Measurements from ENCODE around the gene SIK2. TPM values are rescaled to one million over a fixed set of nuclear protein-coding genes. Genes with fewer than 3 reads are reported as not detected.

The SIK2 gene
- total and polyA plus RNA-seq, 10 donors, result 1.7 to 23.8 (median 14.9) TPM

DNA sequence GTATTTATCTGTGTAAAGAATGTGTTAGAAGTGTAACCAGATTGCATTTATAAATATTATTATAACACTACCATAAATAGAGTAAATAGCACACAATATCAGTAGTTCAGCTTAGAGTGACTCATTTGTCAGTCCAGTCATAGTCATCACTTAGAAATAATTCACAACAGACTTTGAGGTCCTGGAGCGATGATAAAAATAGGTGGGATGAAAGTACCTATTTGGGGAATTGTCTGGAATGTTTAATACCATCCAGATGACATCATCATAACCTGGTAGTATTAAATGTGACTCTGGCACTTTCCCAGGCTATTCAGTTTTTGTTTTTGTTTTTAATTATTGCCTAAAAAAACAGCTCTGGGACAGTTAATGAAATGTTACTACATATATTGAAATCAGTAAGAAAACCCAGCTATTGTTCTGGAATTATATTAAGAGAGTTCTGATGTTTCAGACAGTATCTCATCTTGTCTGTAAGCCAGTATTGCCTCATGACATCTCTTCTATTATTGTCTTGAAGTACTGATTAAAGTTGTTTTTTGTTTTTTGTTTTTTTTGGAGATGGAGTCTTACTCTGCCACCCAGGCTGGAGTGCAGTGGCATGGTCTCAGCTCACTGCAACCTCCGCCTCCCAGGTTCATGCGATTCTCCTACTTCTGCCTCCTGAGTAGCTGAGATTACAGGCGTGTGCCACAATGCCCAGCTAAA, 74.8 kb downstream of the SIK2 start:
- 96 to 99% (median 98%) methylated on average over 4 of the region's 4 CpGs for WGBS, 5 donors
- no peak for DNase-seq
- H3K9me3 ChIP-seq, result peaks cover 0 to 4% (median 0%) of the 10 kb centered on the region in 8 donors
- H3K27me3 ChIP-seq (replicated peaks in 1 of 7), result no peaks in the 10 kb centered on the region
- intact Hi-C loops (cut with DNase I; ENCODE audit: low total_unique reads), result no loop called here
- H3K27ac ChIP-seq, result no peak overlapping the region
- no peak for TF ChIP-seq CTCF (IDR thresholded peaks at IDR 0.05 in 8 of 11, conservative IDR thresholded peaks at IDR 0.05 in 3 of 11)
- TF ChIP-seq POLR2A (IDR thresholded peaks at IDR 0.05), result no peak
- TF ChIP-seq POLR2AphosphoS5 (IDR thresholded peaks at IDR 0.05), result no peak
- H3K36me3 ChIP-seq, result peaks cover 0 to 42% (median 4%) of the 10 kb centered on the region in 6 donors
- no peaks in the 10 kb centered on the region for H3K4me1 ChIP-seq
- H3K4me3 ChIP-seq, result no peak overlapping the region

DNA sequence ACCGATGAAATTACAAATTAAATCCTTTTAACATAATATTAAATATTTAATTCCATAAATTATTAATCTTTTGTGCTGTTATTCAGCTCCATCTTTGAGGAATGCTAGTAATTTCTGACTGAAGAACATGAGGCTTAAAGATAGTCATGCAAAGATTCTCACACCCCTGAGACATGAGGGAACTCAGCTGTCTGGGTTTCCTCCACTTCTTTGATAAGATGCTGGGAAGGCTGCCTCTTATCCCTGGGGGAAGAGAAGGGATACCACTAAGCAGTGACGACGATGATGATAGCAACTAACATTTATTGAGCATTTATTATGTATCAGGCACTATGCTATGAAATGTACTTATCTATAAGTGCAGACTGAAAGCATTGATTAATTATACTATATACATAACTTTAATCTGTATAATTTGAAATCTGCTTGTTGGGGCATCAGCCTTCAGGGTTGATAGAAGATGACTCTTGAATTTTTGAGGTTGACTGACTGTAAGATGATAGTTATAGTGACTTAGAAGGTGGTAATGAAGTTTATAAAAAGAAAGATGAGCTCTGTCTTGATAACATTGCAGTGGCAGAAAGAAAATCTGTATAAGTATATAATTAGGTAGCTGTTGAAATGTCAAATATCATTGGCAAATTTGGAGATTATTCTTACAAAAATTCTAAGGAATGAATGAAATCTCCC, 78.4 kb downstream of the SIK2 start:
- intact Hi-C loops (cut with DNase I; ENCODE audit: low total_unique reads), result no loop called here
- Histone ChIP-seq H3K4me3 (no peak overlapping the region), H3K4me1 (no peaks in the 10 kb centered on the region), H3K27me3 (replicated peaks in 1 of 7) (no peaks in the 10 kb centered on the region), H3K27ac (no peak overlapping the region), H3K9me3 (peaks cover 0 to 4% (median 0%) of the 10 kb centered on the region in 8 donors), H3K36me3 (peaks cover 0 to 15% (median 2%) of the 10 kb centered on the region in 6 donors)
- WGBS, 5 donors, result 92 to 97% (median 95%) methylated on average over 3 of the region's 3 CpGs
- DNase-seq, result no peak
- no peak for TF ChIP-seq POLR2A (IDR thresholded peaks at IDR 0.05)
- TF ChIP-seq CTCF (IDR thresholded peaks at IDR 0.05 in 8 of 11, conservative IDR thresholded peaks at IDR 0.05 in 3 of 11), result no peak
- TF ChIP-seq POLR2AphosphoS5 (IDR thresholded peaks at IDR 0.05), result no peak

GRCh38 chr11:111683806-111684205, 81.6 kb downstream of the SIK2 start:
- intact Hi-C loops (cut with DNase I; ENCODE audit: low total_unique reads), result no loop called here
- TF ChIP-seq POLR2A (IDR thresholded peaks at IDR 0.05), result no peak
- no peak for TF ChIP-seq POLR2AphosphoS5 (IDR thresholded peaks at IDR 0.05)
- no peak for TF ChIP-seq CTCF (IDR thresholded peaks at IDR 0.05 in 8 of 11, conservative IDR thresholded peaks at IDR 0.05 in 3 of 11)
- no peak for DNase-seq
- Histone ChIP-seq H3K9me3 (no peaks in the 10 kb centered on the region), H3K27ac (no peak overlapping the region), H3K36me3 (peaks cover 0 to 25% (median 10%) of the 10 kb centered on the region in 6 donors), H3K4me1 (no peaks in the 10 kb centered on the region), H3K27me3 (replicated peaks in 1 of 7) (no peaks in the 10 kb centered on the region), H3K4me3 (no peak overlapping the region)
- 90 to 96% (median 95%) methylated on average over 3 of the region's 3 CpGs for WGBS, 5 donors

- Histone ChIP-seq H3K27me3 (replicated peaks in 1 of 7) (no peaks in the 10 kb centered on the region), H3K4me1 (no peaks in the 10 kb centered on the region), H3K36me3 (peaks cover 0 to 30% (median 11%) of the 10 kb centered on the region in 6 donors), H3K27ac (no peak overlapping the region), H3K4me3 (no peak overlapping the region), H3K9me3 (no peaks in the 10 kb centered on the region)
- DNase-seq, result no peak
- intact Hi-C loops (cut with DNase I; ENCODE audit: low total_unique reads), result no loop called here
- WGBS, 5 donors, result 82 to 91% (median 86%) methylated on average over 2 of the region's 2 CpGs
- TF ChIP-seq POLR2A (IDR thresholded peaks at IDR 0.05), result no peak
- no peak for TF ChIP-seq POLR2AphosphoS5 (IDR thresholded peaks at IDR 0.05)
- no peak for TF ChIP-seq CTCF (IDR thresholded peaks at IDR 0.05 in 8 of 11, conservative IDR thresholded peaks at IDR 0.05 in 3 of 11)
Measured at GRCh38 chr11:111684251-111684650, 82.0 kb downstream of the SIK2 start.

Data from spleen (tissue), 11 donors.